MM.1S (cell line): ENCODE data around the gene TP53BP2.
"Not testable (repeated sequence)": the region's sequence is repeated elsewhere in the genome, so short reads cannot be mapped to it uniquely, and the experiment has no call there.

Source experiments
- DNase-seq: peaks from one replicate; pipeline ENCODE4 v3.0.0-alpha.2; 2015
- H2AFZ ChIP-seq: fragments of 300-600 bp; sonication (generic); 2 replicates; pipeline ENCODE4 v1.6.0; 2016; ENCODE audit warnings: antibody characterized with exemption, low read length
- H3F3A ChIP-seq: fragments of 300-600 bp; sonication (generic); 2 replicates; pipeline ENCODE4 v1.6.1; 2016; ENCODE audit warnings: mild to moderate bottlenecking, antibody characterized with exemption, low read length, moderate library complexity, mixed read lengths; ENCODE audit not compliant: insufficient read depth
- H3K27ac ChIP-seq: fragments of 300-600 bp; sonication (generic); 2 replicates; pipeline ENCODE4 v1.5.1; 2016; ENCODE audit warnings: mild to moderate bottlenecking, low read length
- H3K27me3 ChIP-seq: fragments of 300-600 bp; sonication (generic); replicated peaks from 2 replicates; pipeline ENCODE4 v1.6.0; 2016; ENCODE audit warnings: low read length; ENCODE audit not compliant: insufficient read depth
- H3K36me3 ChIP-seq: fragments of 300-600 bp; sonication (generic); replicated peaks from 2 replicates; pipeline ENCODE4 v1.6.1; 2016; ENCODE audit warnings: mild to moderate bottlenecking, low read length, mixed read lengths; ENCODE audit not compliant: insufficient read depth
- H3K4me1 ChIP-seq: fragments of 300-600 bp; sonication (generic); 2 replicates; pipeline ENCODE4 v1.6.1; 2016; ENCODE audit warnings: low read length, mixed read lengths
- H3K4me2 ChIP-seq: fragments of 300-600 bp; sonication (generic); 2 replicates; pipeline ENCODE4 v1.6.0; 2016; ENCODE audit warnings: low read depth, low read length
- H3K4me3 ChIP-seq: fragments of 300-600 bp; sonication (generic); 2 replicates; pipeline ENCODE4 v1.5.1; 2016; ENCODE audit warnings: low read length, mixed read lengths
- H3K79me2 ChIP-seq: fragments of 300-600 bp; sonication (generic); 2 replicates; pipeline ENCODE4 v1.6.1; 2016; ENCODE audit warnings: mixed run types, low read length, mixed read lengths
- H3K9ac ChIP-seq: fragments of 300-600 bp; sonication (generic); 2 replicates; pipeline ENCODE4 v1.6.1; 2016; ENCODE audit warnings: low read length, mixed read lengths
- H3K9me2 ChIP-seq: fragments of 300-600 bp; sonication (generic); replicated peaks from 2 replicates; pipeline ENCODE4 v1.6.1; 2016; ENCODE audit warnings: mild to moderate bottlenecking, low read length, mixed read lengths; ENCODE audit not compliant: insufficient read depth
- H3K9me3 ChIP-seq: fragments of 300-600 bp; sonication (generic); replicated peaks from 2 replicates; pipeline ENCODE4 v1.6.1; 2016; ENCODE audit warnings: mild to moderate bottlenecking, low read length, mixed read lengths; ENCODE audit not compliant: insufficient read depth
- H4K20me1 ChIP-seq: fragments of 300-600 bp; sonication (generic); 2 replicates; pipeline ENCODE4 v1.6.1; 2016; ENCODE audit warnings: mild to moderate bottlenecking, low read length, moderate library complexity, mixed read lengths; ENCODE audit not compliant: insufficient read depth
- EZH2 ChIP-seq: fragments of 300-600 bp; sonication (generic); optimal IDR thresholded peaks from 2 replicates; pipeline ENCODE3; 2017; ENCODE audit warnings: low read depth, mild to moderate bottlenecking, antibody characterized with exemption, low read length, mixed read lengths
- EZH2phosphoT487 ChIP-seq: fragments of 300-600 bp; sonication (generic); IDR thresholded peaks from 2 replicates; pipeline ENCODE4 v1.6.1; 2018; ENCODE audit warnings: antibody characterized with exemption, low read length
- TF ChIP-seq, protein P1 (sequence below): fragments of 300-600 bp; sonication (generic); IDR thresholded peaks from 2 replicates; pipeline ENCODE4 v1.5.1; 2016; ENCODE audit warnings: antibody characterized with exemption, low read length, mixed read lengths

The TP53BP2 gene, protein sequence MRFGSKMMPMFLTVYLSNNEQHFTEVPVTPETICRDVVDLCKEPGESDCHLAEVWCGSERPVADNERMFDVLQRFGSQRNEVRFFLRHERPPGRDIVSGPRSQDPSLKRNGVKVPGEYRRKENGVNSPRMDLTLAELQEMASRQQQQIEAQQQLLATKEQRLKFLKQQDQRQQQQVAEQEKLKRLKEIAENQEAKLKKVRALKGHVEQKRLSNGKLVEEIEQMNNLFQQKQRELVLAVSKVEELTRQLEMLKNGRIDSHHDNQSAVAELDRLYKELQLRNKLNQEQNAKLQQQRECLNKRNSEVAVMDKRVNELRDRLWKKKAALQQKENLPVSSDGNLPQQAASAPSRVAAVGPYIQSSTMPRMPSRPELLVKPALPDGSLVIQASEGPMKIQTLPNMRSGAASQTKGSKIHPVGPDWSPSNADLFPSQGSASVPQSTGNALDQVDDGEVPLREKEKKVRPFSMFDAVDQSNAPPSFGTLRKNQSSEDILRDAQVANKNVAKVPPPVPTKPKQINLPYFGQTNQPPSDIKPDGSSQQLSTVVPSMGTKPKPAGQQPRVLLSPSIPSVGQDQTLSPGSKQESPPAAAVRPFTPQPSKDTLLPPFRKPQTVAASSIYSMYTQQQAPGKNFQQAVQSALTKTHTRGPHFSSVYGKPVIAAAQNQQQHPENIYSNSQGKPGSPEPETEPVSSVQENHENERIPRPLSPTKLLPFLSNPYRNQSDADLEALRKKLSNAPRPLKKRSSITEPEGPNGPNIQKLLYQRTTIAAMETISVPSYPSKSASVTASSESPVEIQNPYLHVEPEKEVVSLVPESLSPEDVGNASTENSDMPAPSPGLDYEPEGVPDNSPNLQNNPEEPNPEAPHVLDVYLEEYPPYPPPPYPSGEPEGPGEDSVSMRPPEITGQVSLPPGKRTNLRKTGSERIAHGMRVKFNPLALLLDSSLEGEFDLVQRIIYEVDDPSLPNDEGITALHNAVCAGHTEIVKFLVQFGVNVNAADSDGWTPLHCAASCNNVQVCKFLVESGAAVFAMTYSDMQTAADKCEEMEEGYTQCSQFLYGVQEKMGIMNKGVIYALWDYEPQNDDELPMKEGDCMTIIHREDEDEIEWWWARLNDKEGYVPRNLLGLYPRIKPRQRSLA

GRCh38 chr1:223845810-223846682 is at the start of gene TP53BP2:
TSS of gene TP53BP2 (minus strand) at chr1:223845947. CDS start at chr1:223845680, 267 bp downstream.
- no peak for TF ChIP-seq EZH2phosphoT487
- TF ChIP-seq, protein P1, sequence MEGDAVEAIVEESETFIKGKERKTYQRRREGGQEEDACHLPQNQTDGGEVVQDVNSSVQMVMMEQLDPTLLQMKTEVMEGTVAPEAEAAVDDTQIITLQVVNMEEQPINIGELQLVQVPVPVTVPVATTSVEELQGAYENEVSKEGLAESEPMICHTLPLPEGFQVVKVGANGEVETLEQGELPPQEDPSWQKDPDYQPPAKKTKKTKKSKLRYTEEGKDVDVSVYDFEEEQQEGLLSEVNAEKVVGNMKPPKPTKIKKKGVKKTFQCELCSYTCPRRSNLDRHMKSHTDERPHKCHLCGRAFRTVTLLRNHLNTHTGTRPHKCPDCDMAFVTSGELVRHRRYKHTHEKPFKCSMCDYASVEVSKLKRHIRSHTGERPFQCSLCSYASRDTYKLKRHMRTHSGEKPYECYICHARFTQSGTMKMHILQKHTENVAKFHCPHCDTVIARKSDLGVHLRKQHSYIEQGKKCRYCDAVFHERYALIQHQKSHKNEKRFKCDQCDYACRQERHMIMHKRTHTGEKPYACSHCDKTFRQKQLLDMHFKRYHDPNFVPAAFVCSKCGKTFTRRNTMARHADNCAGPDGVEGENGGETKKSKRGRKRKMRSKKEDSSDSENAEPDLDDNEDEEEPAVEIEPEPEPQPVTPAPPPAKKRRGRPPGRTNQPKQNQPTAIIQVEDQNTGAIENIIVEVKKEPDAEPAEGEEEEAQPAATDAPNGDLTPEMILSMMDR: peak; percentile 67
- TF ChIP-seq EZH2: no peak
- H3K27me3 ChIP-seq: no peaks in the 10 kb centered on the region
- no peaks in the 10 kb centered on the region for H3K36me3 ChIP-seq
- H3F3A ChIP-seq: peaks cover 24% of the 10 kb centered on the region
- peak within 1 kb of the TSS; percentile 96 for H2AFZ ChIP-seq
- H3K27ac ChIP-seq: peak within 1 kb of the TSS; percentile 75
- H4K20me1 ChIP-seq: 0 out of 2 replicates have a peak, but pooled peaks cover 4% of the 10 kb centered on the region
- peak within 1 kb of the TSS; percentile 80 for H3K4me3 ChIP-seq
- H3K9ac ChIP-seq: peak within 1 kb of the TSS; percentile 87
- H3K79me2 ChIP-seq: peaks cover 43% of the 10 kb centered on the region
- peaks cover 39% of the 10 kb centered on the region for H3K4me1 ChIP-seq
- H3K9me2 ChIP-seq: no peaks in the 10 kb centered on the region
- peak within 1 kb of the TSS; percentile 74 for H3K4me2 ChIP-seq
- H3K9me3 ChIP-seq: no peaks in the 10 kb centered on the region
- peak; percentile 91 for DNase-seq

- not testable (repeated sequence) for DNase-seq, H3K27me3 ChIP-seq, H3K79me2 ChIP-seq, H3K4me2 ChIP-seq, H3K4me1 ChIP-seq, H3K9ac ChIP-seq, H3F3A ChIP-seq, H2AFZ ChIP-seq, H3K27ac ChIP-seq, H3K36me3 ChIP-seq, H3K4me3 ChIP-seq, H3K9me2 ChIP-seq, H4K20me1 ChIP-seq, H3K9me3 ChIP-seq
These were observed 44.7 kb upstream of the TP53BP2 start for GRCh38 chr1:223890494-223890893.

DNA sequence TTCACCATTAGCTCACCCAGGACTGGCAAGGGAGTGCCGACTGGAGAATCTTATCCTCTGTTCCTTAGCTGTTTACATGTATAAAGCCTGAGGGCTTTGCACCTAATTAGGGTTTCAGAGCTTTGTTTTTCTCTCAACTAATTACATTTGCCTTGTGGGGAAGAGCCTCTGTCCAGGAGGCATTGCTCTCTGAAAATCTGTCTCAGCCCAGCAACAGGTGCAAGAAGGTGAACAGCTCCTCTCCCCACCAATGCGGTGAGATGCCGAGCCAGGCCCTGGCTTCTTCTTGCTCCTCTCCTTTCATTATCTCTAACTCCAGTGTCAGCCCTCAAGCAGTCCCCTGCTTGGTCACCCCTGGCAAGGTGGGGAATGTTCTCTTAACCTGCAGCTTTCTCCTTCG is 43.6 kb upstream of the TP53BP2 start:
- DNase-seq, H3K36me3 ChIP-seq: not testable (repeated sequence)

More for the DNA sequence above, 43.6 kb upstream of the TP53BP2 start:
- not testable (repeated sequence) for H4K20me1 ChIP-seq, H3F3A ChIP-seq, H2AFZ ChIP-seq, H3K9ac ChIP-seq, H3K79me2 ChIP-seq, H3K27me3 ChIP-seq, H3K9me2 ChIP-seq, H3K4me3 ChIP-seq, H3K9me3 ChIP-seq, H3K4me2 ChIP-seq, H3K4me1 ChIP-seq, H3K27ac ChIP-seq
